ENCODE results near the gene ITGA1. TPM values are rescaled to one million over a fixed set of nuclear protein-coding genes. Genes with fewer than 3 reads are reported as not detected.

ITGA1 gene
- total RNA-seq, 1 donor from 2014 or later, result 84.4 TPM

DNA sequence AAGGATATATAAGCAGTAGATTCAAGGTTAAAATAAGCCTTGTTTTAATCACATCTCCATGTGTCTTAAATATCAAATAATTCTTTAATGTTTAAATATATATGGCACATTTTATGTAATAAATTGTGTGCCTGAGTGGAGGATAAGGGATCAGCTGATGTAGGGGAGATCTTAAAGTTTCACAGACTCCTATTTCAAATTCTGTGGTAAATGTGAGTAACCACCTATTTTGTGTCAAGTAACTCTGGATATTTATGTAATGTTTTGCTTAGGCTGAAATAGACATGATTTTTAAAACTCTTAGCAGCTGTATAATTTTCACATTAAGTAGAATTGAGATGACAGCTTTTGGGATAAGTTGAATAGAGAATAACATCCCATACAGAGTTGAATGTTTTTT is 160.1 kb downstream of the ITGA1 start:
- H3K4me3 ChIP-seq, result no peak overlapping the region
- no peaks in the 10 kb centered on the region for H3K9me3 ChIP-seq
- peaks cover 16% of the 10 kb centered on the region for H3K36me3 ChIP-seq
- H3K27ac ChIP-seq, result no peak overlapping the region
- H3K27me3 ChIP-seq (ENCODE audit: low read depth), result no peaks in the 10 kb centered on the region
- H3K4me1 ChIP-seq, result peaks cover 16% of the 10 kb centered on the region
- ATAC-seq (no peak), DNase-seq (no peak)
- intact Hi-C loops (cut with DNase I), result loop anchor here (5.0 kb wide), 1 partner anchor 149 kb away; no protein-coding TSS in a partner anchor
- TF ChIP-seq, protein P1, sequence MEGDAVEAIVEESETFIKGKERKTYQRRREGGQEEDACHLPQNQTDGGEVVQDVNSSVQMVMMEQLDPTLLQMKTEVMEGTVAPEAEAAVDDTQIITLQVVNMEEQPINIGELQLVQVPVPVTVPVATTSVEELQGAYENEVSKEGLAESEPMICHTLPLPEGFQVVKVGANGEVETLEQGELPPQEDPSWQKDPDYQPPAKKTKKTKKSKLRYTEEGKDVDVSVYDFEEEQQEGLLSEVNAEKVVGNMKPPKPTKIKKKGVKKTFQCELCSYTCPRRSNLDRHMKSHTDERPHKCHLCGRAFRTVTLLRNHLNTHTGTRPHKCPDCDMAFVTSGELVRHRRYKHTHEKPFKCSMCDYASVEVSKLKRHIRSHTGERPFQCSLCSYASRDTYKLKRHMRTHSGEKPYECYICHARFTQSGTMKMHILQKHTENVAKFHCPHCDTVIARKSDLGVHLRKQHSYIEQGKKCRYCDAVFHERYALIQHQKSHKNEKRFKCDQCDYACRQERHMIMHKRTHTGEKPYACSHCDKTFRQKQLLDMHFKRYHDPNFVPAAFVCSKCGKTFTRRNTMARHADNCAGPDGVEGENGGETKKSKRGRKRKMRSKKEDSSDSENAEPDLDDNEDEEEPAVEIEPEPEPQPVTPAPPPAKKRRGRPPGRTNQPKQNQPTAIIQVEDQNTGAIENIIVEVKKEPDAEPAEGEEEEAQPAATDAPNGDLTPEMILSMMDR (IDR thresholded peaks at IDR 0.05), result no peak

DNA sequence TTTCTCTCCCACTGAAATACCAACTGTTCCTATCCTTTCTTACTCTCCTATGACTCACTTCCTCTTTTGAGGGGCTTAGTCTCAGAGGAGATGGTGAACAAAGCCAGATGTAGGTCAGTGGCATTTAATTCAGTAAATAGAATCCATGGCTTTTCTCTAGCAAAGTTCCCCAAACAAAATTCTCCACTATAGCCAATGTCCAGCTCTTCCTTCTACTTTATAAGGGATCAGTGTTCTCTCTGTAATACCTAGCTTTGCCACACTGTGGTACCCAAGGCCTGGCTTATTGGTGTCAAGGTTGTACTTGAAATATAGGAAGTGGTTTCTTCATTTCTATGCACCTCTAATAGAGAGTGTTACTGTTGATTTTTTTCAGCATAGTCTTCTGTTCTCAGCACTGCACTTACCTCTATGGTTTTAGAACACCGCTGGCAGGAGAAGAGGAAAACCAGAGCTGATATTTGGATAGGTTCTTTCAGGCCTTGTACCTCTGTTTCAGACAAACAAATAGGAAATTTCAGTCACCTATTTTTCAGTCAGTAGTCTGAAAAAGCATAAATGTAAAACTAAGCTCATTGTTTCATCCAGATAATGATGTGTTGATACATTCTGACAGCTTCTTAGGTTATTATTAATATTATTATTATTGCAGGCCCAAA is 160.8 kb downstream of the ITGA1 start:
- Histone ChIP-seq H3K27me3 (ENCODE audit: low read depth) (no peaks in the 10 kb centered on the region), H3K4me3 (no peak overlapping the region), H3K36me3 (peaks cover 23% of the 10 kb centered on the region), H3K27ac (no peak overlapping the region), H3K9me3 (no peaks in the 10 kb centered on the region), H3K4me1 (peaks cover 16% of the 10 kb centered on the region)
- DNase-seq (no peak), ATAC-seq (peak; percentile 91 to 95)
- intact Hi-C loops (cut with DNase I), result loop anchor here (5.0 kb wide), 1 partner anchor 149 kb away; no protein-coding TSS in a partner anchor
- TF ChIP-seq, protein P1 (IDR thresholded peaks at IDR 0.05), result peak; percentile 78

DNA sequence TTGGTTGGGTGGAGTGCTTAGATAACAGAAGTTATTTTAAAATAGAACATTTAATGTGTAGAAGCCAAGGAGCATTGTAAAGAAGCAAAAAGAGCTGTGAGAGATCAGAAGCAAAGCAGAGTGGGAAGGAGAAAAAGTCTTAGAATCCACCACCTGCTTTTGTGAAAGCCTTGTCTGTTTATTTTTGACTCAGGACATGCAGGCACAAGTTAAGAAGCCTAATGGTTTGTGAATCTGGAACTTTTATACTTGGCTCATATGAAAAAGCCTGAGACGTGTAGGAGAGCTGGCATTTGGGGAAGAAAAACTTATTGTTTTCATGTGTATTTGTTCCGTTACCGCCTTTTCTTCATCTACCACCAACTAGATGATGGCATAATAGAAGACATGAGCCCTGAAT is 163.0 kb downstream of the ITGA1 start:
- H3K36me3 ChIP-seq, result peaks cover 29% of the 10 kb centered on the region
- H3K27ac ChIP-seq, result no peak overlapping the region
- DNase-seq (no peak), ATAC-seq (no peak)
- TF ChIP-seq, protein P1 (IDR thresholded peaks at IDR 0.05), result no peak
- intact Hi-C loops (cut with DNase I), result no loop called here
- H3K9me3 ChIP-seq, result no peaks in the 10 kb centered on the region
- H3K4me3 ChIP-seq, result no peak overlapping the region
- peaks cover 14% of the 10 kb centered on the region for H3K4me1 ChIP-seq
- H3K27me3 ChIP-seq (ENCODE audit: low read depth), result no peaks in the 10 kb centered on the region

DNA sequence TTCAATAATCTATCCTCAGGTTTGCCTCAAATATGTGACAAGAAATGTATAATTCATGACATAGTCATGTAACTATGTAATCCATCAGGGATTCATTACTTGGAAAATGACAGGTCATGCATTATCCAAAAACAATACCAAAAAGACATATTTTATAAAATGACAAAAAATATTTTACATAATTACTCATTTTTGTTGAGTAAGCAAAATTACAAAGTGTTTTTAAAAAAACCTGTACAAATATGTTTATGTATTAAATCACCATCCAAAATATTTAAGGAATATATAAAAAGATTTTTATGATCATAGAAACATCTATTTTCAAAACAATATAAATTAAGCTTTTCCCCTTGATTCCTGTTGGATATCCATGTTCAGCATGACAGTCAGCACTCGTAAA is 164.8 kb downstream of the ITGA1 start:
- DNase-seq, result no peak

DNA sequence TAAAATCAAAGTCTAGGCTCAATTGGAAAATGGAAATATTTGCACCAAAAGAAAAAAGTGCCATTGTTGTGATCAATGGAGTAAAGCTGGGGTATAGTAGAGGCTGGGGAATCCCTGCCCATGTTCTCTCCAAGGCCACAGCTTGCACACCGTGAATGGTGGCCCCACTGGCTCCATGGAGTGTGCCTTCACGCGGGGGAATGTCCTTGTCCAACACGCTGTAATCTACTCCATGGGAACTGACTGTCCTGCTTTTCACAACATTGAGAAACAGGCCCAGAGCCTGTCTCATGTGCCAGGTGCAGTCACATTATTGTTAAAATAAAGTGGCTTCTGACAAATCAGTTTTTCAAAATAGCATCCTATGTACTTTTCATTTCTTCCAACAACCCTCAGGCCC is 168.3 kb downstream of the ITGA1 start:
- Histone ChIP-seq H3K9me3 (no peaks in the 10 kb centered on the region), H3K27me3 (ENCODE audit: low read depth) (no peaks in the 10 kb centered on the region), H3K36me3 (peaks cover 18% of the 10 kb centered on the region), H3K27ac (no peak overlapping the region), H3K4me3 (no peak overlapping the region), H3K4me1 (no peaks in the 10 kb centered on the region)
- intact Hi-C loops (cut with DNase I), result no loop called here
- TF ChIP-seq, protein P1 (IDR thresholded peaks at IDR 0.05), result no peak
- DNase-seq, result no peak
- ATAC-seq, result no peak

More for the DNA sequence above, 164.8 kb downstream of the ITGA1 start:
- Histone ChIP-seq H3K36me3 (peaks cover 29% of the 10 kb centered on the region), H3K27me3 (ENCODE audit: low read depth) (no peaks in the 10 kb centered on the region), H3K4me3 (no peak overlapping the region), H3K4me1 (peaks cover 5% of the 10 kb centered on the region), H3K27ac (no peak overlapping the region), H3K9me3 (no peaks in the 10 kb centered on the region)
- TF ChIP-seq, protein P1 (IDR thresholded peaks at IDR 0.05), result no peak
- intact Hi-C loops (cut with DNase I), result no loop called here
- no peak for ATAC-seq

Data from lower lobe of right lung (tissue), 2 donors.